SK-N-SH (cell line): ENCODE measurements around the gene JOSD2. TPM values are rescaled to one million over a fixed set of nuclear protein-coding genes. Genes with fewer than 3 reads are reported as not detected.

Experiments
- CTCF ChIA-PET: fragments of 300-600, 350-600 bp; formaldehyde crosslinking; extraction: SDS; loops from one replicate; lab custom pipeline; 2021; lab: Yijun Ruan, JAX
- POLR2A ChIA-PET: fragments of 350-600 bp; sonication (Branson Sonifier 250); formaldehyde crosslinking; extraction: SDS; loops from one replicate; lab custom pipeline; 2020; ENCODE audit warnings: antibody characterized with exemption, inconsistent platforms; lab: Yijun Ruan, JAX
- DNase-seq: peaks from one replicate; pipeline ENCODE4 v3.0.0; 2012
- H2AFZ ChIP-seq: fragments of 200-600 bp; sonication (generic); 2 replicates; pipeline ENCODE4 v1.8.1; 2016; ENCODE audit warnings: antibody characterized with exemption, mild to moderate bottlenecking, low read depth
- H3F3A ChIP-seq: fragments of 200-600 bp; sonication (generic); replicated peaks from 2 replicates; pipeline ENCODE3; 2016; ENCODE audit warnings: antibody characterized with exemption, mild to moderate bottlenecking; ENCODE audit not compliant: insufficient read depth
- H3K27ac ChIP-seq, 2 experiments: fragments of 200-500 bp in 1 of 2; fragments of 200-600 bp in 1 of 2; sonication (Bioruptor generic) in 1 of 2; sonication (generic), shearing (Covaris generic) in 1 of 2; 2 replicates each; pipeline versions ENCODE4 v1.5.1 to v1.6.1; 2014 to 2016; ENCODE audit warnings: low read depth in 2 of 2, inconsistent platforms in 1 of 2, low read length in 1 of 2, mild to moderate bottlenecking in 1 of 2, mixed read lengths in 1 of 2
- H3K27me3 ChIP-seq: fragments of 200-600 bp; sonication (generic), shearing (Covaris generic); 2 replicates; pipeline ENCODE4 v1.6.1; 2016; ENCODE audit warnings: mixed run types; ENCODE audit not compliant: insufficient read depth
- H3K36me3 ChIP-seq, 2 experiments: fragments of 200-500 bp in 1 of 2; fragments of 200-600 bp in 1 of 2; sonication (Bioruptor generic) in 1 of 2; sonication (generic) in 1 of 2; replicated peaks in 1 of 2; 2 replicates each; pipeline versions ENCODE3 to v1.5.1; 2014 to 2016; ENCODE audit warnings: low read length in 1 of 2, mild to moderate bottlenecking in 1 of 2; ENCODE audit not compliant: insufficient read depth in 2 of 2, control insufficient read depth in 1 of 2
- H3K4me1 ChIP-seq, 2 experiments: fragments of 200-500 bp in 1 of 2; fragments of 200-600 bp in 1 of 2; sonication (Bioruptor generic) in 1 of 2; sonication (generic), shearing (Covaris generic) in 1 of 2; 2 replicates each; pipeline versions ENCODE4 v1.5.1 to v1.6.1; 2014 to 2016; ENCODE audit warnings: low read depth in 1 of 2, low read length in 1 of 2, mixed run types in 1 of 2; ENCODE audit not compliant: insufficient read depth in 2 of 2, control insufficient read depth in 1 of 2
- H3K4me2 ChIP-seq: fragments of 200-600 bp; sonication (generic), shearing (Covaris generic); 2 replicates; pipeline ENCODE4 v1.6.1; 2017; ENCODE audit warnings: mixed run types
- H3K4me3 ChIP-seq, 2 experiments: fragments of 200-500 bp in 1 of 2; fragments of 200-600 bp in 1 of 2; sonication (Bioruptor generic) in 1 of 2; sonication (generic), shearing (Covaris generic) in 1 of 2; 2 replicates each; pipeline versions ENCODE4 v1.5.1 to v1.8.1; 2014 to 2016; ENCODE audit warnings: low read depth in 2 of 2, inconsistent platforms in 1 of 2, low read length in 1 of 2, mild to moderate bottlenecking in 1 of 2, mixed read lengths in 1 of 2, moderate library complexity in 1 of 2
- H3K79me2 ChIP-seq: fragments of 200-600 bp; sonication (generic); 2 replicates; pipeline ENCODE4 v1.8.1; 2017; ENCODE audit warnings: mild to moderate bottlenecking; ENCODE audit not compliant: insufficient read depth
- H3K9ac ChIP-seq: fragments of 200-600 bp; sonication (generic); 2 replicates; pipeline ENCODE4 v1.6.1; 2017; ENCODE audit warnings: mixed run types
- H3K9me2 ChIP-seq: fragments of 200-600 bp; sonication (generic); 2 replicates; pipeline ENCODE4 v1.6.1; 2017; ENCODE audit warnings: mixed run types
- H3K9me3 ChIP-seq: fragments of 200-600 bp; sonication (generic); 2 replicates; pipeline ENCODE4 v1.6.1; 2017; ENCODE audit warnings: mixed run types, mild to moderate bottlenecking, moderate library complexity
- H4K20me1 ChIP-seq: fragments of 200-600 bp; sonication (generic); 2 replicates; pipeline ENCODE4 v1.6.1; 2017; ENCODE audit warnings: mild to moderate bottlenecking, mixed run types; ENCODE audit not compliant: insufficient read depth
- CTCF ChIP-seq: fragments of 200-600 bp; sonication (generic); IDR thresholded peaks from 2 replicates; pipeline ENCODE4 v1.6.1; 2017; ENCODE audit warnings: antibody characterized with exemption, mild to moderate bottlenecking, moderate library complexity
- ELF1 ChIP-seq: IDR thresholded peaks from 2 replicates; pipeline ENCODE4 v1.4.0; 2012
- JUND ChIP-seq: IDR thresholded peaks from 2 replicates; pipeline ENCODE4 v1.4.0; 2012
- MXI1 ChIP-seq: IDR thresholded peaks from 2 replicates; pipeline ENCODE4 v1.6.1; 2012; ENCODE audit warnings: mild to moderate bottlenecking, low read depth, low read length, improper control_type of control experiment
- NFIC ChIP-seq: IDR thresholded peaks from 2 replicates; pipeline ENCODE4 v1.4.0; 2012; ENCODE audit warnings: borderline replicate concordance
- RAD21 ChIP-seq: IDR thresholded peaks from 2 replicates; pipeline ENCODE4 v1.6.1; 2012; ENCODE audit warnings: mild to moderate bottlenecking, low read length
- RCOR1 ChIP-seq: fragments of 150-350 bp; IDR thresholded peaks from 2 replicates; pipeline ENCODE4 v1.6.1; 2017; ENCODE audit warnings: antibody characterized with exemption, low read length
- REST ChIP-seq: IDR thresholded peaks from 2 replicates; pipeline ENCODE4 v1.6.1; 2012; ENCODE audit warnings: mild to moderate bottlenecking, low read depth, low read length, moderate library complexity
- SMC3 ChIP-seq: IDR thresholded peaks from 2 replicates; pipeline ENCODE4 v1.6.1; 2012; ENCODE audit warnings: low read depth, low read length, improper control_type of control experiment
- TAF1 ChIP-seq: IDR thresholded peaks from 2 replicates; pipeline ENCODE4 v1.6.1; 2012; ENCODE audit warnings: low read depth, mild to moderate bottlenecking, low read length, moderate library complexity, borderline replicate concordance
- USF2 ChIP-seq: fragments of 150-350 bp; IDR thresholded peaks from 2 replicates; pipeline ENCODE4 v1.6.1; 2017; ENCODE audit warnings: antibody characterized with exemption, low read length, low read depth, borderline replicate concordance
- YY1 ChIP-seq: IDR thresholded peaks from 2 replicates; pipeline ENCODE4 v1.4.0; 2012; ENCODE audit warnings: low read depth, mild to moderate bottlenecking
- WGBS: methylation state at CpG from one replicate; pipeline ENCODE4 v1.1.6; 2017; ENCODE audit warnings: low lambda C conversion rate; 5-methylcytosine and 5-hydroxymethylcytosine counted together
- polyA plus RNA-seq, 3 experiments: library from polyadenylated mRNA; depleted of rRNA; stranded (reverse); fragments of >200 nt; gene quantifications; 2 replicates each; pipeline ENCODE4 v1.2.3, GENCODE V29; 2012

JOSD2 gene
- polyA plus RNA-seq, 1 of the 3 experiments (the other 2 are of a cell fraction) = 81.2 TPM

- H3K4me2 ChIP-seq = no peak overlapping the region
- no peaks in the 10 kb centered on the region for H3K9me2 ChIP-seq
- no peaks in the 10 kb centered on the region for H3K9me3 ChIP-seq
- no peak overlapping the region for H3K4me3 ChIP-seq
- H4K20me1 ChIP-seq = no peaks in the 10 kb centered on the region
- no peaks in the 10 kb centered on the region for H3K79me2 ChIP-seq
- 63% methylated on average over 13 of the region's 13 CpGs for WGBS
- H3K27ac ChIP-seq = no peak overlapping the region
- no peaks in the 10 kb centered on the region for H3K36me3 ChIP-seq
- TF ChIP-seq JUND (no peak), USF2 (no peak), YY1 (no peak), ELF1 (no peak), RCOR1 (no peak), TAF1 (no peak), MXI1 (no peak), RAD21 (no peak), SMC3 (no peak), NFIC (no peak), CTCF (no peak), REST (no peak)
- H3K9ac ChIP-seq = no peak overlapping the region
- peaks cover 0 to 4% of the 10 kb centered on the region in 2 experiments; a peak in 1 of 4 replicates for H3K4me1 ChIP-seq
- peaks cover 5% of the 10 kb centered on the region; the same call in 1 of the 2 replicates for H3K27me3 ChIP-seq
- no peak for DNase-seq
- H2AFZ ChIP-seq = no peak overlapping the region
- ChIA-PET POLR2A (interaction anchor here (0.7 to 1.1 kb wide), 4 partner anchors 17 to 92 kb away, joined by 3 to 4 read pairs (median 3); partner anchors contain the start of gene POLD1), CTCF (interaction anchor here (0.6 to 8.3 kb wide), 24 partner anchors 9 to 208 kb away, joined by 3 to 80 read pairs (median 4); partner anchors contain the start of genes MYBPC2 and POLD1)
- no peaks in the 10 kb centered on the region for H3F3A ChIP-seq
Observed at GRCh38 chr19:50460161-50460765, 50.7 kb downstream of the JOSD2 start.
